ENCODE data around the gene KCNQ5. TPM values are rescaled to one million over a fixed set of nuclear protein-coding genes. Genes with fewer than 3 reads are reported as not detected.

KCNQ5 gene
- total RNA-seq, 4 donors from 2014 or later, result 0.57 to 4.4 (median 0.97) TPM

DNA sequence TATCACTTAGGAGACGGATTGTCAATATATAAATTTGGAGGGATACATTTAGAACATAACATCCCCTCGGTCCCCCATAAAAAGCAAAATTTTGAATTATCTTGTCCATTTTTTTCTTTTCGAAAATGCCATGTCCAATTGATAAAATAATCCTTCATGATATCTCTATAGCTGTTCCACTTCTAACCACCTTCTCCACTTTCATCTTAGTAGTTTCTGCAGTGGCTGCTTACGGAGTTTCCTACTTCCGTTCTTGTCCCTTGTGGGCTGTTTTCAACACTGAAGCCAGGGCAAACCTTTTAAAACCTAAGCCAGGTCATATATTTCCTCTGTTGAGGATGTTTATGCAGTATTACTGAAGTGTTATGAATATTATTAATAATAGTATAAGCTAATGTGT is 37.9 kb downstream of the KCNQ5 start:
- DNase-seq, result no peak
- TF ChIP-seq, protein P1, sequence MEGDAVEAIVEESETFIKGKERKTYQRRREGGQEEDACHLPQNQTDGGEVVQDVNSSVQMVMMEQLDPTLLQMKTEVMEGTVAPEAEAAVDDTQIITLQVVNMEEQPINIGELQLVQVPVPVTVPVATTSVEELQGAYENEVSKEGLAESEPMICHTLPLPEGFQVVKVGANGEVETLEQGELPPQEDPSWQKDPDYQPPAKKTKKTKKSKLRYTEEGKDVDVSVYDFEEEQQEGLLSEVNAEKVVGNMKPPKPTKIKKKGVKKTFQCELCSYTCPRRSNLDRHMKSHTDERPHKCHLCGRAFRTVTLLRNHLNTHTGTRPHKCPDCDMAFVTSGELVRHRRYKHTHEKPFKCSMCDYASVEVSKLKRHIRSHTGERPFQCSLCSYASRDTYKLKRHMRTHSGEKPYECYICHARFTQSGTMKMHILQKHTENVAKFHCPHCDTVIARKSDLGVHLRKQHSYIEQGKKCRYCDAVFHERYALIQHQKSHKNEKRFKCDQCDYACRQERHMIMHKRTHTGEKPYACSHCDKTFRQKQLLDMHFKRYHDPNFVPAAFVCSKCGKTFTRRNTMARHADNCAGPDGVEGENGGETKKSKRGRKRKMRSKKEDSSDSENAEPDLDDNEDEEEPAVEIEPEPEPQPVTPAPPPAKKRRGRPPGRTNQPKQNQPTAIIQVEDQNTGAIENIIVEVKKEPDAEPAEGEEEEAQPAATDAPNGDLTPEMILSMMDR (IDR thresholded peaks at IDR 0.05), result no peak
- Histone ChIP-seq H3K4me3 (no peak overlapping the region), H3K4me1 (no peaks in the 10 kb centered on the region), H3K9me3 (no peaks in the 10 kb centered on the region), H3K36me3 (no peaks in the 10 kb centered on the region), H3K27me3 (no peaks in the 10 kb centered on the region), H3K27ac (no peak overlapping the region)
- intact Hi-C loops (cut with DNase I), result no loop called here
- WGBS, 2 donors, result 84 to 91% methylated on average over 5 of the region's 5 CpGs

DNA sequence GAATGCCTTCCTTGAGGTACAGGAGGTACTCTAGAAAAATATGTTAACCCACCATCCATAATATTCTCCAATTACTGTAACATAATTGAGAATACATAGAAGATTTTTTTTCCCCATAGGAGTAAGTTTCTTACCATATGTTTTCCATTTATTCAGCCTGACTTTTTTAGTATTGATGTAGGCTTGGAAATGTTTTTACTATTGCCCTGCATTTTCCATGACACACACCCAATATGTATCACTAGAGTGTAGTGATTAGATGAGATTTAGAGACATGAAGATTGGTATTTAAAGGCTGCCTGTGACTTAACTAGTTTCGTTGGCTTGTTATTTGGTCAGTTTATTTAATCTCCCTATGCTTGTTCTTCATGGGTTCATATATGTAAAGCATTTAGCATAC is 39.5 kb downstream of the KCNQ5 start:
- H3K9me3 ChIP-seq, result no peaks in the 10 kb centered on the region
- TF ChIP-seq POLR2A (IDR thresholded peaks at IDR 0.05), result no peak
- H3K4me1 ChIP-seq, result no peaks in the 10 kb centered on the region
- no peak overlapping the region for H3K4me3 ChIP-seq
- H3K36me3 ChIP-seq, result no peaks in the 10 kb centered on the region
- DNase-seq, result no peak
- no peaks in the 10 kb centered on the region for H3K27me3 ChIP-seq
- intact Hi-C loops (cut with DNase I), result no loop called here
- 83 to 85% methylated on average over 1 of the region's 1 CpG for WGBS, 2 donors
- no peak overlapping the region for H3K27ac ChIP-seq

DNA sequence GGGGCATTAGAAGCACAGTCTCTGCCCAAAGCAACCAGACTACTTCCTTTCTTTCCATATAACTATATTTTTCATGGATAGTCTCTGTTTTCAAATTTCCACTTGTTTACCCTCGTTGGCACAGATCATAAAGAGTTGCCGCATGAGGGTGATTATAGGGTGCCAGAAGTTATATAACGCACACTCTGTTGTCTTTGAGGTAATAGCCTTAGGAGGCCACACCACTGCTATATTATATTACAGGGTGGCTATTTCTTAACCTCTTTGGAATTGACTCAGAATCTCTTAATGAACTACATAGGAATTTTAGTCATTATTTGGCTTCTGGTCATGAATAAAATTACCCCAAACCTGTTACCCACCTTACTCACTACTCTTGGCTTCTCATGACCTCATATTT is 43.7 kb downstream of the KCNQ5 start:
- Histone ChIP-seq H3K36me3 (no peaks in the 10 kb centered on the region), H3K9me3 (no peaks in the 10 kb centered on the region), H3K27me3 (no peaks in the 10 kb centered on the region), H3K4me3 (no peak overlapping the region), H3K27ac (no peak overlapping the region), H3K4me1 (no peaks in the 10 kb centered on the region)
- WGBS, 2 donors, result 82 to 85% methylated on average over 3 of the region's 3 CpGs
- TF ChIP-seq, protein P1 (IDR thresholded peaks at IDR 0.05), result no peak
- TF ChIP-seq POLR2A (IDR thresholded peaks at IDR 0.05), result no peak
- DNase-seq, result no peak
- intact Hi-C loops (cut with DNase I), result no loop called here

DNA sequence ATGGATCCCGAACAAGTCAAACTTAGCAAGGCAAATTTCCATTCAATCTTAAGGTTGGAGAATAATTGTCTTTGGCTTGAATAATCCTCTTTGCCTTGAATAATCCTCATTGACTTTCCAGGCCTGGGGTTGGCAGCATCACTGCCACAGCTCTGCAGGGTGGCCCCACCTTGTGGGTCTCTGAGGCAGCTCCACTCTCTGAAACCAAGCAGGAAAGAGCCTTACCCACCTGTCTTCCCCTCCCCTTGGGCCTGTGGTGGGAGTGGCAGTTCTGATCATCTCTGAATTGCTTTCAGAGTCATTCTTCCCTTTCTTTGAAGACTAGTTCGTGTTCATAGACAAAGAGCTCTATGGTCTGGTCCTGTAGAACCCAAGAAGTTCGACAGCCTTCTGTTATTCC is 47.5 kb downstream of the KCNQ5 start:
- no peak for DNase-seq
- Histone ChIP-seq H3K4me1 (no peaks in the 10 kb centered on the region), H3K9me3 (no peaks in the 10 kb centered on the region), H3K4me3 (no peak overlapping the region), H3K27ac (no peak overlapping the region), H3K27me3 (no peaks in the 10 kb centered on the region), H3K36me3 (no peaks in the 10 kb centered on the region)
- TF ChIP-seq, protein P1 (IDR thresholded peaks at IDR 0.05), result no peak
- TF ChIP-seq POLR2A (IDR thresholded peaks at IDR 0.05), result no peak
- 89 to 91% methylated on average over 3 of the region's 3 CpGs for WGBS, 2 donors
- intact Hi-C loops (cut with DNase I), result no loop called here

DNA sequence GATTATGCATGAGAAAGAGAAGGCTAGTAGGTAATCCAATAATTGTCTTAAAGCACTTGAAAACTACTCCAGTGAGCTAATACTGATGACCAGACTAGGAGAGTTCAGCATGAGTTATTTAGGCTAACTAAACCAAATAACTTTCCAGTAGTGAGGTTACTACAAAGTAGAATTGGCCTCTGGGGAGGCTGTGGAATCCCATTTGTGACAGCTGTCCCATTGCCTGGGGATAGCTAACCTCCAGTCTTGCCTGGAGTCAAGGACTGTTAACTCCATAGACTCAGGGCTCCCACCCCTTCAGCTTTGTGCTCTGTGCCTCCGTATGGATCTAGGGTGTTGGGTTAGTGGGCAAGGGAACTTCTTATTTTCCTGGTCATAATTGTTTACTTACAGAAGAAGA is 51.0 kb downstream of the KCNQ5 start:
- Histone ChIP-seq H3K9me3 (no peaks in the 10 kb centered on the region), H3K27me3 (no peaks in the 10 kb centered on the region), H3K36me3 (no peaks in the 10 kb centered on the region), H3K4me1 (no peaks in the 10 kb centered on the region), H3K4me3 (no peak overlapping the region), H3K27ac (no peak overlapping the region)
- no peak for TF ChIP-seq POLR2A (IDR thresholded peaks at IDR 0.05)
- TF ChIP-seq, protein P1 (IDR thresholded peaks at IDR 0.05), result no peak
- 60 to 82% methylated on average over 1 of the region's 1 CpG for WGBS, 2 donors
- no peak for DNase-seq
- intact Hi-C loops (cut with DNase I), result no loop called here

DNA sequence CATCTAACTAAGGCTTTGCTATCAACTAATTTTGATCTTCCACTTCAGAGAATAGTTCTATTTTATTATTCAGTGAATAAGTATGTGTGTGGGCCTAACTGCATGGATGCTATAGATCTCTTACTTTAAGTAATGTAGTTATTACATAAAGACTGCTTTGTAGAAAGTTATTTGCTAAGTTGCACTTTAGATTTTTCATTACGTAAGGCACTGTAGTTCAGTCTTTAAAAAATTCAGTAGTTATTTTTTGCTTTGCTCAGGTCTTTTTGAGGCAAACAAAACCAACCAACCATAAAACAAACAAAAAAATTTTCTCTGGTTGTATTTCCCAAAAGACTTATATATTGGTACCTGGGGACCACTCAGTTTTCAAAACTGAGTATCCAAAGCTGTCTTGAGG is 53.0 kb downstream of the KCNQ5 start:
- Histone ChIP-seq H3K4me1 (no peaks in the 10 kb centered on the region), H3K36me3 (no peaks in the 10 kb centered on the region), H3K4me3 (no peak overlapping the region), H3K9me3 (no peaks in the 10 kb centered on the region), H3K27ac (no peak overlapping the region), H3K27me3 (no peaks in the 10 kb centered on the region)
- WGBS, 2 donors, result 90 to 96% methylated on average over 1 of the region's 1 CpG
- TF ChIP-seq POLR2A (IDR thresholded peaks at IDR 0.05), result no peak
- TF ChIP-seq, protein P1 (IDR thresholded peaks at IDR 0.05), result no peak
- DNase-seq, result no peak
- intact Hi-C loops (cut with DNase I), result no loop called here
